ENCODE results near the gene HBE1.
"Not testable (repeated sequence)": the region's sequence is repeated elsewhere in the genome, so short reads cannot be mapped to it uniquely, and the experiment has no call there.

- TF ChIP-seq CTCF, POLR2AphosphoS5 (IDR thresholded peaks at IDR 0.05): not testable (repeated sequence)
These were observed 43.7 kb upstream of the HBE1 start for GRCh38 chr11:5313326-5314023.

Data from gastroesophageal sphincter (tissue), 3 donors.